HG02852 (cell line): ENCODE measurements around the gene BABAM2.
"Not testable (repeated sequence)": the region's sequence is repeated elsewhere in the genome, so short reads cannot be mapped to it uniquely, and the experiment has no call there.

Source experiments
- ATAC-seq: cut with Tn5 transposase; IDR thresholded peaks from one replicate; pipeline ENCODE4 v1.9.1; 2021; ENCODE audit warnings: mild to moderate bottlenecking, moderate library complexity; ENCODE audit not compliant: unreplicated experiment

The BABAM2 gene

GRCh38 chr2:28098501-28099225 lies 208.1 kb downstream of the BABAM2 start:
- no peak for ATAC-seq

GRCh38 chr2:28101123-28101522 lies 210.6 kb downstream of the BABAM2 start:
- ATAC-seq, result no peak

GRCh38 chr2:28101892-28102291 lies 211.4 kb downstream of the BABAM2 start:
- ATAC-seq, result no peak

GRCh38 chr2:28102455-28102874 lies 211.9 kb downstream of the BABAM2 start:
- no peak for ATAC-seq

- no peak for ATAC-seq
Observed at GRCh38 chr2:28103611-28104010, 213.1 kb downstream of the BABAM2 start.

- ATAC-seq, result no peak
Observed at GRCh38 chr2:28108143-28108542, 217.6 kb downstream of the BABAM2 start.

GRCh38 chr2:28113771-28114170 lies 223.2 kb downstream of the BABAM2 start:
- ATAC-seq, result not testable (repeated sequence)

- no peak for ATAC-seq
Observed at GRCh38 chr2:28117104-28117596, 226.6 kb downstream of the BABAM2 start.

GRCh38 chr2:28119631-28120030 lies 229.1 kb downstream of the BABAM2 start:
- ATAC-seq, result no peak

GRCh38 chr2:28128281-28128950 lies 237.9 kb downstream of the BABAM2 start:
- ATAC-seq, result no peak

- no peak for ATAC-seq
Observed at GRCh38 chr2:28129955-28130695, 239.6 kb downstream of the BABAM2 start.

- ATAC-seq, result no peak
Observed at GRCh38 chr2:28133778-28134177, 243.2 kb downstream of the BABAM2 start.

GRCh38 chr2:28134262-28134812 lies 243.8 kb downstream of the BABAM2 start:
- ATAC-seq, result no peak

- ATAC-seq, result no peak
Observed at GRCh38 chr2:28134857-28135256, 244.3 kb downstream of the BABAM2 start.

- ATAC-seq, result no peak
Observed at GRCh38 chr2:28135324-28135723, 244.8 kb downstream of the BABAM2 start.

GRCh38 chr2:28135799-28136198 lies 245.3 kb downstream of the BABAM2 start:
- ATAC-seq, result no peak

- ATAC-seq, result no peak
Observed at GRCh38 chr2:28136556-28136955, 246.0 kb downstream of the BABAM2 start.

- no peak for ATAC-seq
Observed at GRCh38 chr2:28137221-28137620, 246.7 kb downstream of the BABAM2 start.

GRCh38 chr2:28142386-28142785 lies 251.9 kb downstream of the BABAM2 start:
- ATAC-seq, result no peak

GRCh38 chr2:28148000-28148399 lies 257.5 kb downstream of the BABAM2 start:
- no peak for ATAC-seq

- no peak for ATAC-seq
Observed at GRCh38 chr2:28148566-28148965, 258.0 kb downstream of the BABAM2 start.
